Coronary artery (tissue), 2 donors: ENCODE measurements around the gene PRRT1.
"Not testable (repeated sequence)": the region's sequence is repeated elsewhere in the genome, so short reads cannot be mapped to it uniquely, and the experiment has no call there.

ENCODE experiments used
- DNase-seq: peaks from one replicate; pipeline ENCODE4 v3.0.0-alpha.2; 2017; ENCODE audit warnings: low spot score
- H3K27ac ChIP-seq, 2 donors: fragments of 200-600 bp; sonication (generic); one replicate each; pipeline ENCODE4 v1.5.1; 2016 to 2019
- H3K4me3 ChIP-seq: fragments of 200-600 bp; sonication (generic); 2 replicates; pipeline ENCODE4 v1.5.1; 2016; ENCODE audit warnings: mild to moderate bottlenecking, moderate library complexity
- TF ChIP-seq, protein P1 (sequence below): fragments of 200-600 bp; sonication (generic); IDR thresholded peaks from one replicate; pipeline ENCODE4 v1.5.1; 2019; ENCODE audit warnings: antibody characterized with exemption

Gene PRRT1

DNA sequence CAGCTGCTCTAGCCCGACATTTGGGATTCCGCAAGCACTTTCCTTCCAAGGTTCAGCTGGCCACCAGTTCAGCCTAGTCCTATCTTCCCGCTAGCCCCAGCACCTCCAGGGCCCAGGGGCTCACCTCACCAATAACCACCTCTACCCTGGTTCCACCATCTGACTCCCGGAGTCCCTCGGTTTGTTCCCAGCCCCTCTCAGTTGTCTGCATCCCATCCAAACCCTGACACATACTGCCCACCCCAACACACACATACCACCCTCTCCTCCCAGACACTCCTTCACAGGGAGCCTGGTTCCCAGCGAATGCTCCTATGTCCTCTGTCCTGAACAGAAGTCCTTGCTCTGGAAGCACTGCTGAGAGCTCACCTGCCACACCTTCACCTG, 43.0 kb downstream of the PRRT1 start:
- peak overlapping the region; percentile 78 to 89 for H3K27ac ChIP-seq
- DNase-seq, result no peak

DNA sequence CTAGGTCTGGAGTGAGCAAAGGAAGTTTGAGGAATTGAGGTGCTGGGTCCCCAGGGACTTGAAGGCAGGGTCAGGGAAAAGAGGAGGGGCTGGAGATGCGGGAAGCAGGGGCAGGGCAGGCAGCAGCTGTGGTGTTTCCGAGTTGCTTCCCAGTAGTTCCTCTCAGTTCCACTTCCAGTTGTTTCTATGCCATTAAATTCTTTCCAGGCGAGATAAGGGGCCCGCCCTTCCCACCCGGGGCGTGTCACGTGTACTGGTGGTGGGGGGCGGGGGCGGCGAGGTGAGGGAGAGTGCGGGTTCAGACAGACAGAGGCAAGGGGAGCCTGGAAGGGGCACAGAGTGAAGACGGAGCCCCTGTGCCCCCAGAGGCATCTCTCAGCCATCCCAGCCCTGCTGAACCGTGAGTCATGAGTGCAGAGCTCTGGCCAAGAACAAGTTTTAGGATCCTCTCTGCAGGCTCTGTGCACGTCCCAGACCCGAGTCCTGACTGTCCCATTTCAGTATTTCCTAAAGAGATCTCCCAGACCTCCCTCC, 43.6 kb downstream of the PRRT1 start:
- peak overlapping the region; percentile 78 to 89 for H3K27ac ChIP-seq
- DNase-seq, result peak; percentile 89
- peak overlapping the region; percentile 76 for H3K4me3 ChIP-seq
- TF ChIP-seq, protein P1, sequence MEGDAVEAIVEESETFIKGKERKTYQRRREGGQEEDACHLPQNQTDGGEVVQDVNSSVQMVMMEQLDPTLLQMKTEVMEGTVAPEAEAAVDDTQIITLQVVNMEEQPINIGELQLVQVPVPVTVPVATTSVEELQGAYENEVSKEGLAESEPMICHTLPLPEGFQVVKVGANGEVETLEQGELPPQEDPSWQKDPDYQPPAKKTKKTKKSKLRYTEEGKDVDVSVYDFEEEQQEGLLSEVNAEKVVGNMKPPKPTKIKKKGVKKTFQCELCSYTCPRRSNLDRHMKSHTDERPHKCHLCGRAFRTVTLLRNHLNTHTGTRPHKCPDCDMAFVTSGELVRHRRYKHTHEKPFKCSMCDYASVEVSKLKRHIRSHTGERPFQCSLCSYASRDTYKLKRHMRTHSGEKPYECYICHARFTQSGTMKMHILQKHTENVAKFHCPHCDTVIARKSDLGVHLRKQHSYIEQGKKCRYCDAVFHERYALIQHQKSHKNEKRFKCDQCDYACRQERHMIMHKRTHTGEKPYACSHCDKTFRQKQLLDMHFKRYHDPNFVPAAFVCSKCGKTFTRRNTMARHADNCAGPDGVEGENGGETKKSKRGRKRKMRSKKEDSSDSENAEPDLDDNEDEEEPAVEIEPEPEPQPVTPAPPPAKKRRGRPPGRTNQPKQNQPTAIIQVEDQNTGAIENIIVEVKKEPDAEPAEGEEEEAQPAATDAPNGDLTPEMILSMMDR, result no peak

More for the DNA sequence above, 43.0 kb downstream of the PRRT1 start:
- H3K4me3 ChIP-seq, result peak overlapping the region; percentile 76
- TF ChIP-seq, protein P1, result no peak

DNA sequence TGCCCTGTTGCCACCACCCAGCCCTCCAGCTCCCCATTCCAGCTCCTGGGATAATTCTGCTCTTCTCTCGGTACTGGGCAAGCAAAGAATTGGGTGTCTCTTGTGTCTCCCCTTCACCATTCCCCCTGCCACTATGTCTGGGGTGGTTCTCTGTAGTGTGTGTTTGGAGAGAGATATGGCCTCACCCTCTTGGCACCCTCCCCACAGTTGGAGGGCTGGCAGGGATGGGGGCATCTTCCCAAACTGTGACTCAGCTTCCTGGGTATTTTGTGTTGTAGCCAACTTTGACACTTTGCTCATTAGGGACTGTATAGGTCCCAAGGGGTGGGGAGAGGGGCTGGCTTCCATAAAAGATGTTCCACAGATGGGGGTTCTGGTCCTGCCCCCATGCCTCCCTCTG, 44.3 kb downstream of the PRRT1 start:
- Histone ChIP-seq H3K27ac (peak overlapping the region; percentile 78 to 89), H3K4me3 (peak overlapping the region; percentile 76)
- no peak for DNase-seq
- TF ChIP-seq, protein P1, result no peak

DNA sequence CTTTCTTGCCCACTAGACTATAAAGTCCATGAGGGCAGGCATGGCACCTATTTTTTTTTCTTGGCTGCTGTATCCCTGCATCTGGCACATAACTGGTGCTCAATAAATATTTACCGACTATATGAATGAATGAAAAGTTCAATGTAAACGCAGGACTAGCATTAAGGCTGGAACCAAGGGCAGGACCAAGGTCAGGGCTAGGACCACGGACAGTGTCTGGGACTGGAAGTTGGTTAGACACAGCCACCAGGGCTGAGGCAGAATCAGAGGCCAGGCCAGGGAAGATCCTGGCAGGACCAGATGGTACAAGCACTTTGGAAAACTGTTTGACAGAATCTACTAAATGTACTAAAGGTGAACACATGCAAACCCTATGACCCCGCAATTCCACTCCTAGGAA, 46.3 kb downstream of the PRRT1 start:
- no peak for DNase-seq
- no peak overlapping the region for H3K27ac ChIP-seq
- no peak overlapping the region for H3K4me3 ChIP-seq
- TF ChIP-seq, protein P1, result no peak

DNA sequence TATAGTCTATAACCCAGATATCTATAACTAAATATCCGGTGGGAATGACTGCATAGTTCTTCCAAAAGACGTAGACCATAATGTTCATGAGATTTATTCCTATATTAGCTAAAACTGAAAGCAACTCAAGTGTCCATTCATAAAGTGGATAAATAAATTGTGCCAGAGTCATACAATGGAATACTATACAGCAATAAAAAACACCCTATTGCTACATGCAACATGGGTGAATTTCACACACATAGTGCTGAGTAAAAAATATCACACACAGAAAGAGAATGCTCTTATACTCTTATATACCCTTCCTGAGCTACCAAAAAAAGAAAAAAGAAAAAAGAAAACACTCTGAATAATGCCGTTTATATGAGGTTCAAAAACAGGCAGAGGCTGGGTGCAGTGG, 49.5 kb downstream of the PRRT1 start:
- no peak overlapping the region for H3K27ac ChIP-seq
- DNase-seq, result no peak
- TF ChIP-seq, protein P1, result no peak
- no peak overlapping the region for H3K4me3 ChIP-seq

DNA sequence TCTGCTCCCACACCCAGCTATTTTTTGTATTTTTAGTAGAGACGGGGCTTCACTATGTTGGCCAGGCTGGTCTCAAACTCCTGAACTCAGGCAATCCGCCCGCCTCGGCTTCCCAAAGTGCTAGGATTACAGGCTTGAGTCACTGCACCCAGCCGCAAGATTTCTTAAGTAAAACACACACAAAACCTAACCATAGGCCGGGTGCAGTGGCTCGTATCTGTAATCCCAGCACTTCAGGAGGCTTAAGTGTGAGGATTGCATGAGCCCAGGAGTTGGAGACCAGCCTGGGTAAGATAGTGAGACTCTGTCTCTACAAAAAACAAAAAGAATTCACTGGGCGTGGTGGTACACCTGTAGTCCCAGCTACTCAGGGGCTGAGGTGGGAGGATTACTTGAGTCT, 51.5 kb downstream of the PRRT1 start:
- H3K4me3 ChIP-seq, DNase-seq, H3K27ac ChIP-seq: not testable (repeated sequence)
